ENCODE data around the gene EFR3B. TPM values are rescaled to one million over a fixed set of nuclear protein-coding genes. Genes with fewer than 3 reads are reported as not detected.

EFR3B gene
- total and polyA plus RNA-seq, 2 of the 13 experiments (the other 11 are each of a cell fraction or from before 2014, with no cell fraction given), result 0.42 TPM

GRCh38 chr2:25041307-25041927, 459 bp upstream of the EFR3B start (continued):
- no peak for TF ChIP-seq TRAFD1 (CRISPR knock-in tag; IDR thresholded peaks at IDR 0.05; ENCODE audit: borderline replicate concordance)
- TF ChIP-seq MTF1 (CRISPR knock-in tag; IDR thresholded peaks at IDR 0.05), result no peak
- TF ChIP-seq HOXA7 (CRISPR knock-in tag; IDR thresholded peaks at IDR 0.05), result no peak
- no peak for TF ChIP-seq ZNF34 (CRISPR knock-in tag; IDR thresholded peaks at IDR 0.05; ENCODE audit: borderline replicate concordance)
- no peak for TF ChIP-seq ZNF776 (CRISPR knock-in tag; IDR thresholded peaks at IDR 0.05)
- peak; percentile 55; the same call in 1 of the 2 replicates for TF ChIP-seq ZXDC (CRISPR knock-in tag; IDR thresholded peaks at IDR 0.05)
- TF ChIP-seq ELF4 (CRISPR knock-in tag; IDR thresholded peaks at IDR 0.05; ENCODE audit: borderline replicate concordance), result no peak
- TF ChIP-seq AKAP8 (CRISPR knock-in tag; IDR thresholded peaks at IDR 0.05), result no peak
- TF ChIP-seq RFX3 (CRISPR knock-in tag; IDR thresholded peaks at IDR 0.05), result no peak
- TF ChIP-seq PTBP1 (IDR thresholded peaks at IDR 0.05; ENCODE audit: low read depth, low read length, poor library complexity, severe bottlenecking), result no peak
- no peak for TF ChIP-seq UBTF (CRISPR knock-in tag; IDR thresholded peaks at IDR 0.05)
- no peak for TF ChIP-seq ZNF891 (CRISPR knock-in tag; IDR thresholded peaks at IDR 0.05)
- no peak for TF ChIP-seq ZNF12 (CRISPR knock-in tag; IDR thresholded peaks at IDR 0.05)
- TF ChIP-seq, protein P1, sequence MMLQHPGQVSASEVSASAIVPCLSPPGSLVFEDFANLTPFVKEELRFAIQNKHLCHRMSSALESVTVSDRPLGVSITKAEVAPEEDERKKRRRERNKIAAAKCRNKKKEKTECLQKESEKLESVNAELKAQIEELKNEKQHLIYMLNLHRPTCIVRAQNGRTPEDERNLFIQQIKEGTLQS (CRISPR knock-in tag; IDR thresholded peaks at IDR 0.05), result no peak
- TF ChIP-seq, protein P2, sequence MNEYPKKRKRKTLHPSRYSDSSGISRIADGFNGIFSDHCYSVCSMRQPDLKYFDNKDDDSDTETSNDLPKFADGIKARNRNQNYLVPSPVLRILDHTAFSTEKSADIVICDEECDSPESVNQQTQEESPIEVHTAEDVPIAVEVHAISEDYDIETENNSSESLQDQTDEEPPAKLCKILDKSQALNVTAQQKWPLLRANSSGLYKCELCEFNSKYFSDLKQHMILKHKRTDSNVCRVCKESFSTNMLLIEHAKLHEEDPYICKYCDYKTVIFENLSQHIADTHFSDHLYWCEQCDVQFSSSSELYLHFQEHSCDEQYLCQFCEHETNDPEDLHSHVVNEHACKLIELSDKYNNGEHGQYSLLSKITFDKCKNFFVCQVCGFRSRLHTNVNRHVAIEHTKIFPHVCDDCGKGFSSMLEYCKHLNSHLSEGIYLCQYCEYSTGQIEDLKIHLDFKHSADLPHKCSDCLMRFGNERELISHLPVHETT (CRISPR knock-in tag; conservative IDR thresholded peaks at IDR 0.05), result no peak
- no peak for TF ChIP-seq MTA1 (CRISPR knock-in tag; IDR thresholded peaks at IDR 0.05; ENCODE audit: borderline replicate concordance)
- peak; percentile 65; the same call in 1 of the 2 replicates for TF ChIP-seq ZNF430 (CRISPR knock-in tag; IDR thresholded peaks at IDR 0.05)
- TF ChIP-seq ISL2 (CRISPR knock-in tag; IDR thresholded peaks at IDR 0.05), result no peak
- TF ChIP-seq ZBTB7B (CRISPR knock-in tag; IDR thresholded peaks at IDR 0.05), result peak; percentile 59; the same call in 1 of the 2 replicates
- 0 out of 2 replicates have a peak, but pooled peaks have one; percentile 18 for TF ChIP-seq ZSCAN31 (CRISPR knock-in tag; IDR thresholded peaks at IDR 0.05; ENCODE audit: low read depth)
- no peak for TF ChIP-seq ZNF678 (CRISPR knock-in tag; IDR thresholded peaks at IDR 0.05)
- TF ChIP-seq CBX2 (IDR thresholded peaks at IDR 0.05; ENCODE audit: low read depth, low read length), result no peak
- no peak for TF ChIP-seq CBX2 (CRISPR knock-in tag; IDR thresholded peaks at IDR 0.05; ENCODE audit: low read depth)
